H1 (cell line): ENCODE measurements around the gene ANKH. TPM values are rescaled to one million over a fixed set of nuclear protein-coding genes. Genes with fewer than 3 reads are reported as not detected.

ENCODE experiments used
- CTCF ChIA-PET: fragments of 300-600 bp; sonication (Branson Sonifier 250); formaldehyde crosslinking; loops from one replicate; lab custom pipeline; 2021; ENCODE audit not compliant: partially characterized antibody; lab: Charles Lee
- POLR2A ChIA-PET: fragments of 300-600 bp; sonication (Branson Sonifier 250); formaldehyde crosslinking; loops from one replicate; lab custom pipeline; 2021; ENCODE audit warnings: inconsistent platforms; ENCODE audit not compliant: partially characterized antibody; lab: Charles Lee
- DNase-seq, 2 experiments: peaks; one replicate each; pipeline versions ENCODE4 v3.0.0 to v3.0.0-alpha.2; 2010 to 2022; ENCODE audit warnings: low spot score in 2 of 2, low read depth in 1 of 2, mixed read lengths in 1 of 2
- FAIRE-seq: peaks from 2 replicates; lab custom pipeline; 2011; peaks lifted over from hg19 to GRCh38; lab: Jason Lieb, UNC
- H2AFZ ChIP-seq: 2 replicates; pipeline ENCODE4 v1.8.1; 2012; ENCODE audit warnings: low read length, inconsistent platforms
- H2AK5ac ChIP-seq: 2 replicates; pipeline ENCODE4 v1.6.1; 2013; ENCODE audit warnings: low read depth, low read length
- H2BK120ac ChIP-seq: replicated peaks from 2 replicates; pipeline ENCODE3; 2013; ENCODE audit warnings: low read depth, low read length, inconsistent platforms
- H2BK12ac ChIP-seq: 2 replicates; pipeline ENCODE4 v1.6.1; 2013; ENCODE audit warnings: low read depth, low read length
- H2BK15ac ChIP-seq: 2 replicates; pipeline ENCODE4 v1.6.1; 2013; ENCODE audit warnings: low read length
- H2BK20ac ChIP-seq: 2 replicates; pipeline ENCODE4 v1.6.1; 2013; ENCODE audit warnings: low read length
- H2BK5ac ChIP-seq: 2 replicates; pipeline ENCODE4 v1.6.1; 2013; ENCODE audit warnings: low read depth, low read length
- H3K14ac ChIP-seq: 2 replicates; pipeline ENCODE4 v1.6.1; 2013; ENCODE audit warnings: inconsistent platforms; ENCODE audit not compliant: insufficient read length
- H3K18ac ChIP-seq: 2 replicates; pipeline ENCODE4 v1.6.1; 2013; ENCODE audit warnings: low read length; ENCODE audit errors: extremely low read depth
- H3K23ac ChIP-seq: 2 replicates; pipeline ENCODE4 v1.6.1; 2013; ENCODE audit warnings: inconsistent platforms; ENCODE audit not compliant: insufficient read length
- H3K23me2 ChIP-seq: 2 replicates; pipeline ENCODE4 v1.6.1; 2013; ENCODE audit warnings: low read depth, low read length
- H3K27ac ChIP-seq: 2 replicates; pipeline ENCODE4 v1.6.1; 2011; ENCODE audit warnings: low read depth, low read length, inconsistent platforms
- H3K27me3 ChIP-seq, 4 experiments: replicated peaks in 1 of 4; 1 replicate in 1 of 4; 2 replicates in 3 of 4; pipeline versions ENCODE4 v1.6.1 to v1.8.1; 2011 to 2013; ENCODE audit warnings: low read length in 3 of 4, mild to moderate bottlenecking in 3 of 4, inconsistent platforms in 2 of 4, mixed read lengths in 2 of 4, moderate library complexity in 1 of 4; ENCODE audit not compliant: control insufficient read depth in 3 of 4, insufficient read depth in 3 of 4; ENCODE audit errors: extremely low read depth in 1 of 4
- H3K36me3 ChIP-seq, 4 experiments: 2 replicates each; pipeline versions ENCODE4 v1.6.1 to v1.8.1; 2011 to 2013; ENCODE audit warnings: mild to moderate bottlenecking in 4 of 4, low read length in 3 of 4, moderate library complexity in 2 of 4, control low read depth in 1 of 4, inconsistent platforms in 1 of 4; ENCODE audit not compliant: insufficient read depth in 4 of 4, control insufficient read depth in 2 of 4
- H3K4ac ChIP-seq: replicated peaks from 2 replicates; pipeline ENCODE3; 2013; ENCODE audit warnings: low read length, low read depth, mixed read lengths, inconsistent platforms; ENCODE audit not compliant: insufficient read length
- H3K4me1 ChIP-seq, 4 experiments: replicated peaks in 1 of 4; 1 replicate in 1 of 4; 2 replicates in 3 of 4; pipeline versions ENCODE4 v1.6.1 to v1.8.1; 2011 to 2013; ENCODE audit warnings: low read length in 3 of 4, inconsistent platforms in 2 of 4, mixed read lengths in 1 of 4; ENCODE audit not compliant: insufficient read depth in 4 of 4, control insufficient read depth in 3 of 4
- H3K4me2 ChIP-seq, 2 experiments: 2 replicates each; pipeline versions ENCODE4 v1.6.1 to v1.8.1; 2011 to 2013; ENCODE audit warnings: low read depth in 2 of 2, low read length in 2 of 2, control low read depth in 1 of 2, inconsistent platforms in 1 of 2, mild to moderate bottlenecking in 1 of 2; ENCODE audit not compliant: insufficient read depth in 1 of 2
- H3K4me3 ChIP-seq, 4 experiments: fragments of 200-600, 300-600 bp in 1 of 4; sonication (generic), shearing (Covaris generic), sonication (Bioruptor Twin) in 1 of 4; 2 replicates each; pipeline versions ENCODE4 v1.5.1 to v1.8.1; 2011 to 2016; ENCODE audit warnings: low read length in 4 of 4, low read depth in 3 of 4, control low read depth in 2 of 4, inconsistent platforms in 2 of 4, mild to moderate bottlenecking in 2 of 4, mixed read lengths in 1 of 4, moderate library complexity in 1 of 4; ENCODE audit not compliant: insufficient read depth in 2 of 4; ENCODE audit errors: extremely low read depth in 1 of 4
- H3K56ac ChIP-seq: replicated peaks from 2 replicates; pipeline ENCODE3; 2013; ENCODE audit warnings: low read depth, mild to moderate bottlenecking, mixed read lengths, low read length, inconsistent platforms; ENCODE audit not compliant: insufficient read length
- H3K79me1 ChIP-seq: 2 replicates; pipeline ENCODE4 v1.6.1; 2013; ENCODE audit warnings: low read depth, low read length, control low read depth
- H3K79me2 ChIP-seq, 2 experiments: 2 replicates each; pipeline versions ENCODE4 v1.6.1 to v1.8.1; 2012 to 2013; ENCODE audit warnings: low read length in 2 of 2, mild to moderate bottlenecking in 2 of 2, inconsistent platforms in 1 of 2; ENCODE audit not compliant: insufficient read depth in 2 of 2, control insufficient read depth in 1 of 2
- H3K9ac ChIP-seq, 4 experiments: replicated peaks in 1 of 4; 1 replicate in 1 of 4; 2 replicates in 3 of 4; pipeline versions ENCODE4 v1.6.1 to v1.8.1; 2011 to 2013; ENCODE audit warnings: low read depth in 3 of 4, low read length in 3 of 4, control low read depth in 2 of 4, mild to moderate bottlenecking in 2 of 4, moderate library complexity in 2 of 4, inconsistent platforms in 1 of 4; ENCODE audit errors: extremely low read depth in 1 of 4
- H3K9me3 ChIP-seq, 2 experiments: 2 replicates each; pipeline versions ENCODE4 v1.6.1 to v1.8.1; 2012 to 2013; ENCODE audit warnings: mild to moderate bottlenecking in 2 of 2, moderate library complexity in 2 of 2, control low read depth in 1 of 2, inconsistent platforms in 1 of 2, low read depth in 1 of 2, low read length in 1 of 2, mixed read lengths in 1 of 2; ENCODE audit not compliant: insufficient read depth in 2 of 2
- H4K20me1 ChIP-seq, 2 experiments: replicated peaks in 1 of 2; 2 replicates each; pipeline versions ENCODE3 to v1.8.1; 2011 to 2013; ENCODE audit warnings: inconsistent platforms in 2 of 2, low read length in 2 of 2, mild to moderate bottlenecking in 1 of 2; ENCODE audit not compliant: insufficient read depth in 2 of 2, control insufficient read depth in 1 of 2
- H4K5ac ChIP-seq: 2 replicates; pipeline ENCODE4 v1.6.1; 2013; ENCODE audit warnings: low read length, low read depth, mixed read lengths, inconsistent platforms; ENCODE audit not compliant: insufficient read length
- H4K8ac ChIP-seq: 2 replicates; pipeline ENCODE4 v1.8.0; 2013; ENCODE audit warnings: mild to moderate bottlenecking, moderate library complexity, low read length, inconsistent platforms; ENCODE audit not compliant: insufficient read depth; ENCODE audit errors: extremely low read depth
- H4K91ac ChIP-seq: replicated peaks from 2 replicates; pipeline ENCODE3; 2013; ENCODE audit warnings: low read length, mixed read lengths, inconsistent platforms; ENCODE audit not compliant: insufficient read length
- RAD21 ChIP-seq, 2 experiments: IDR thresholded peaks in 1 of 2; conservative IDR thresholded peaks in 1 of 2; 2 replicates each; pipeline ENCODE4 v1.6.1; 2011; ENCODE audit warnings: low read depth in 2 of 2, low read length in 2 of 2, improper control_type of control experiment in 1 of 2, inconsistent platforms in 1 of 2, mild to moderate bottlenecking in 1 of 2, moderate library complexity in 1 of 2
- TCF12 ChIP-seq: IDR thresholded peaks from 2 replicates; pipeline ENCODE4 v1.6.1; 2011; ENCODE audit warnings: low read depth, mild to moderate bottlenecking, low read length
- polyA plus RNA-seq, 7 experiments: library from polyadenylated mRNA; depleted of rRNA in 3 of 7; stranded (reverse) in 5 of 7; unstranded in 2 of 7; fragments of >200 nt in 5 of 7; fragments of 200-250 nt in 2 of 7; gene quantifications; 1 replicate in 5 of 7; 2 replicates in 1 of 7; 4 replicates in 1 of 7; pipeline versions ENCODE4 v1.2.1 to v1.2.3, GENCODE V29; 2011 to 2013; ENCODE audit warnings: missing spikeins in 2 of 7, mixed read lengths in 2 of 7
- total RNA-seq: library from RNA; stranded (reverse); fragmentation: NEBNext Ultra II Directional; extraction: Animal tissue kit (Norgen Biotek cat#: 25700); gene quantifications from 2 replicates; pipeline ENCODE4 v1.2.1, GENCODE V29; 2021

Gene ANKH
- total and polyA plus RNA-seq, 2 of the 8 experiments (the other 6 are each of a cell fraction or from before 2014, with no cell fraction given) = 5.3 to 13.0 TPM

DNA sequence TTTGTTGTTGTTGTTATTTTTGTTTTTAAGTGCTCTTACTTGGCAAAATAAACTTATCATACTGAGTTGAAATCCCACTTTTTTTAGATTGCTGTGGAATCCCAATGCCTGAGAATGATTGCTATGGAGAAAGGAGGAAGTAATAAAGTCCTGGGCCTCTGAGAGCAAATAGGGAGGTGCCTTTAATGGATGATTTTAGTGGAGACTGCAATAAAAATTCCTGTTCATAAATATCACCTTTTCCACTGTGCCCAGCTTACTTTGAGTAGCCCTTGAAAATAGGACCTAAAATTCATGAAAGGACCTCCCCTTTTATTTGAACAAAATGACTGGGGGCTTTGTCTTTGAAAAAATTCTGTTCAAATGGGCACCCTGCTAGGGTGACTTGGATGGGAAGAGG, 21.8 kb upstream of the ANKH start:
- DNase-seq = no peak
- H3K4me3 ChIP-seq = no peak overlapping the region
- H2BK15ac ChIP-seq = no peak overlapping the region
- H3K79me2 ChIP-seq = no peaks in the 10 kb centered on the region
- POLR2A ChIA-PET = no interaction called here
- no peaks in the 10 kb centered on the region for H3K23me2 ChIP-seq
- no peak overlapping the region for H4K91ac ChIP-seq
- no peak overlapping the region for H4K8ac ChIP-seq
- H3K27me3 ChIP-seq = no peaks in the 10 kb centered on the region
- H3K4ac ChIP-seq = no peak overlapping the region
- CTCF ChIA-PET = interaction anchor here (0.7 to 1.8 kb wide), 2 partner anchors 110 to 121 kb away, joined by 3 to 4 read pairs; no protein-coding TSS in a partner anchor
- H2BK12ac ChIP-seq = no peak overlapping the region
- no peak overlapping the region for H3K4me2 ChIP-seq
- no peak overlapping the region for H2BK5ac ChIP-seq
- H2AFZ ChIP-seq = no peak overlapping the region
- no peak overlapping the region for H3K56ac ChIP-seq
- FAIRE-seq = no peak
- H3K27ac ChIP-seq = no peak overlapping the region
- H4K5ac ChIP-seq = no peak overlapping the region
- no peak overlapping the region for H3K23ac ChIP-seq
- H3K9me3 ChIP-seq = no peaks in the 10 kb centered on the region
- H2BK120ac ChIP-seq = no peak overlapping the region
- no peaks in the 10 kb centered on the region for H3K79me1 ChIP-seq
- H4K20me1 ChIP-seq = no peaks in the 10 kb centered on the region
- no peak overlapping the region for H3K14ac ChIP-seq
- H3K18ac ChIP-seq = no peak overlapping the region
- H3K9ac ChIP-seq = no peak overlapping the region
- H3K36me3 ChIP-seq = no peaks in the 10 kb centered on the region
- no peak overlapping the region for H2AK5ac ChIP-seq
- no peak overlapping the region for H2BK20ac ChIP-seq
- no peaks in the 10 kb centered on the region for H3K4me1 ChIP-seq
- no peak for TF ChIP-seq RAD21 (IDR thresholded peaks at IDR 0.05 in 1 of 2, conservative IDR thresholded peaks at IDR 0.05 in 1 of 2; ENCODE audit: low read depth in 2 of 2, low read length in 2 of 2)
- TF ChIP-seq TCF12 = no peak
